SU-DHL-6 (cell line): Measurements from ENCODE around the gene GRM7.

ENCODE experiments used
- H2AFZ ChIP-seq: fragments of 200-600 bp; sonication (generic); 2 replicates; pipeline ENCODE4 v1.6.1; 2014; ENCODE audit warnings: low read depth, mild to moderate bottlenecking, moderate library complexity, mixed read lengths, antibody characterized with exemption, low read length; ENCODE audit not compliant: severe bottlenecking
- H3F3A ChIP-seq: fragments of 200-600 bp; shearing (Covaris generic); 2 replicates; pipeline ENCODE4 v1.6.0; 2016; ENCODE audit warnings: antibody characterized with exemption, mild to moderate bottlenecking; ENCODE audit not compliant: insufficient read depth
- H3K27ac ChIP-seq: fragments of 200-600 bp; sonication (generic); 2 replicates; pipeline ENCODE4 v1.5.1; 2016; ENCODE audit warnings: low read depth, mild to moderate bottlenecking, low read length, moderate library complexity, mixed read lengths
- H3K27me3 ChIP-seq: fragments of 200-600 bp; sonication (generic), shearing (Covaris generic); 2 replicates; pipeline ENCODE4 v1.6.0; 2014; ENCODE audit warnings: mild to moderate bottlenecking, low read length
- H3K36me3 ChIP-seq: fragments of 200-600 bp; sonication (generic); 2 replicates; pipeline ENCODE4 v1.6.1; 2014; ENCODE audit warnings: mild to moderate bottlenecking, low read length, mixed read lengths
- H3K4me2 ChIP-seq: fragments of 300-600, 200-600 bp; shearing (Covaris generic), sonication (generic); 2 replicates; pipeline ENCODE4 v1.6.0; 2014; ENCODE audit warnings: low read length, low read depth, mild to moderate bottlenecking; ENCODE audit not compliant: poor library complexity, severe bottlenecking
- H3K4me3 ChIP-seq: fragments of 200-600 bp; sonication (generic); 2 replicates; pipeline ENCODE4 v1.5.1; 2014; ENCODE audit warnings: antibody characterized with exemption, low read length, mild to moderate bottlenecking, mixed read lengths; ENCODE audit not compliant: insufficient read depth, poor library complexity, severe bottlenecking
- H3K79me2 ChIP-seq: fragments of 200-600 bp; sonication (generic); 2 replicates; pipeline ENCODE4 v1.6.1; 2014; ENCODE audit warnings: mild to moderate bottlenecking, low read length, moderate library complexity; ENCODE audit not compliant: insufficient read depth
- H3K9ac ChIP-seq: fragments of 200-600 bp; sonication (generic); 2 replicates; pipeline ENCODE4 v1.7.0; 2014; ENCODE audit warnings: mild to moderate bottlenecking, low read length
- H3K9me2 ChIP-seq: fragments of 200-600 bp; sonication (generic); replicated peaks from 2 replicates; pipeline ENCODE4 v1.6.1; 2014; ENCODE audit warnings: low read length; ENCODE audit not compliant: insufficient read depth
- H3K9me3 ChIP-seq: fragments of 200-600 bp; sonication (generic); 2 replicates; pipeline ENCODE4 v1.6.1; 2014; ENCODE audit warnings: low read length, mixed read lengths; ENCODE audit not compliant: insufficient read depth
- H4K20me1 ChIP-seq: fragments of 200-600 bp; sonication (generic); 2 replicates; pipeline ENCODE4 v1.6.1; 2014; ENCODE audit warnings: low read depth, mild to moderate bottlenecking, antibody characterized with exemption, low read length, moderate library complexity, mixed read lengths
- EZH2phosphoT487 ChIP-seq: fragments of 200-600 bp; sonication (generic), shearing (Covaris generic); conservative IDR thresholded peaks from 2 replicates; pipeline ENCODE4 v1.6.1; 2018; ENCODE audit warnings: mild to moderate bottlenecking, antibody characterized with exemption, low read length, moderate library complexity, mixed read lengths
- TF ChIP-seq, protein P1 (sequence below): fragments of 200-600 bp; sonication (generic); IDR thresholded peaks from one replicate; pipeline ENCODE4 v1.5.1; 2017; ENCODE audit warnings: antibody characterized with exemption, mild to moderate bottlenecking, low read length, moderate library complexity; ENCODE audit not compliant: insufficient read depth, poor library complexity, severe bottlenecking

The GRM7 gene

DNA sequence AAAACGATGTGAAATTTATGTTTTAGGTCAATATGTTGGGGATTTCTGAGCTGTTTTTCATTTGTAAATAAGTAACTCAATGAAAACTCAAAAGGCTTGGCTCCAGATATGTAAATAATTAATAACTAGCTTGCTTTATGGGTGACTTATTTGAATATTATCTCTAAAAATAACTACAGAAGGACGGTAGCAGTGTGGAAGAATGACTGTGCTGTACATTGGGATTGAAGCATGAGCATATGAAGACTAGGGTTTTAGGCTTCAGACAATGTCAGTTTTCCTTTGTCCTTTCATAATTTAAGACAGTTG, 343.9 kb downstream of the GRM7 start:
- Histone ChIP-seq H3K9me3 (no peaks in the 10 kb centered on the region), H3K4me3 (no peak overlapping the region), H3K27me3 (no peaks in the 10 kb centered on the region), H3K4me2 (no peak overlapping the region), H3K79me2 (no peaks in the 10 kb centered on the region), H3K27ac (no peak overlapping the region), H3F3A (no peaks in the 10 kb centered on the region), H3K9ac (no peak overlapping the region), H3K9me2 (no peaks in the 10 kb centered on the region), H4K20me1 (no peaks in the 10 kb centered on the region), H2AFZ (no peak overlapping the region), H3K36me3 (no peaks in the 10 kb centered on the region)
- TF ChIP-seq, protein P1, sequence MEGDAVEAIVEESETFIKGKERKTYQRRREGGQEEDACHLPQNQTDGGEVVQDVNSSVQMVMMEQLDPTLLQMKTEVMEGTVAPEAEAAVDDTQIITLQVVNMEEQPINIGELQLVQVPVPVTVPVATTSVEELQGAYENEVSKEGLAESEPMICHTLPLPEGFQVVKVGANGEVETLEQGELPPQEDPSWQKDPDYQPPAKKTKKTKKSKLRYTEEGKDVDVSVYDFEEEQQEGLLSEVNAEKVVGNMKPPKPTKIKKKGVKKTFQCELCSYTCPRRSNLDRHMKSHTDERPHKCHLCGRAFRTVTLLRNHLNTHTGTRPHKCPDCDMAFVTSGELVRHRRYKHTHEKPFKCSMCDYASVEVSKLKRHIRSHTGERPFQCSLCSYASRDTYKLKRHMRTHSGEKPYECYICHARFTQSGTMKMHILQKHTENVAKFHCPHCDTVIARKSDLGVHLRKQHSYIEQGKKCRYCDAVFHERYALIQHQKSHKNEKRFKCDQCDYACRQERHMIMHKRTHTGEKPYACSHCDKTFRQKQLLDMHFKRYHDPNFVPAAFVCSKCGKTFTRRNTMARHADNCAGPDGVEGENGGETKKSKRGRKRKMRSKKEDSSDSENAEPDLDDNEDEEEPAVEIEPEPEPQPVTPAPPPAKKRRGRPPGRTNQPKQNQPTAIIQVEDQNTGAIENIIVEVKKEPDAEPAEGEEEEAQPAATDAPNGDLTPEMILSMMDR: no peak
- TF ChIP-seq EZH2phosphoT487: no peak

DNA sequence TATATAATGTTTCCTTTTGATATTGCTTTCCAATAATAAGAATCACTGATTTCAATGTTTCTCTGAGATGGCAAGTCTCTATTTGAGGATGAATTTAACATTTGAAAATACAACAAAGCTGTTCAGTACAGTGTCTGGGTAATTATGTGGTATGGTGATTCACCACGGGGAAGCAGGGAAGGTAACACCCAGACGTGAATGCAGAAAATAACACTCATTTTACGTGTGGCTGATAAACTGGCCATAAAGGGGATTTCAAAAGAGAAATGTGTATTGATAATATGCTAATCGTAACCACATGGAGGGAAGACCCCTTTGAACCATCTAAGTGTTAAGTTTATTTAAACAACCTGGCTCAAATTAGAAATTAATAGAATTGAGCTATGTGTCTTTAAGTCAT, 344.6 kb downstream of the GRM7 start:
- no peak for TF ChIP-seq EZH2phosphoT487
- TF ChIP-seq, protein P1: no peak

DNA sequence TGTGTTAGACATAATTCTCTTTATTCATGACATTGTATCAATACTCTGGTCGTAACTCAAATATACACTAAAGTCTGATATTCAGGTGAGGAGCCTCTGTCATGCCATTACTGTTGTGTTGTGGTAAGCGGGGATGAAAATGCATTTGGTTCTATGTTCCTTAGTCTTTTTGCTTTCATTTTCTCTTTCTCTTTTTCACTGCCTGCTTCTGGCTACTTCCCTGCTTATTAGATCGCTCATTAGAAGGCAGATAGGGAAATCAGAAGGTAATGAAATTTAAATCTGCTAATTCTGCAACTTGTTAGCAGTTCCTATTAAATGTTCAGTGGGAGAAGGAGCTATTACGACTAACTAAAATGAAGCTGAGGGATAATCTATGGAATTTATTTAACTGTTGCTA, 345.0 kb downstream of the GRM7 start:
- H2AFZ ChIP-seq: no peak overlapping the region
- no peaks in the 10 kb centered on the region for H4K20me1 ChIP-seq
- H3F3A ChIP-seq: no peaks in the 10 kb centered on the region
- no peaks in the 10 kb centered on the region for H3K36me3 ChIP-seq
- no peaks in the 10 kb centered on the region for H3K79me2 ChIP-seq
- no peaks in the 10 kb centered on the region for H3K9me2 ChIP-seq
- TF ChIP-seq EZH2phosphoT487: no peak
- TF ChIP-seq, protein P1: no peak
- H3K27me3 ChIP-seq: no peaks in the 10 kb centered on the region
- H3K4me2 ChIP-seq: no peak overlapping the region
- no peak overlapping the region for H3K27ac ChIP-seq
- no peak overlapping the region for H3K4me3 ChIP-seq
- no peaks in the 10 kb centered on the region for H3K9me3 ChIP-seq
- H3K9ac ChIP-seq: no peak overlapping the region

More for the DNA sequence above, 344.6 kb downstream of the GRM7 start:
- Histone ChIP-seq H3K9me3 (no peaks in the 10 kb centered on the region), H3F3A (no peaks in the 10 kb centered on the region), H3K36me3 (no peaks in the 10 kb centered on the region), H3K9ac (no peak overlapping the region), H2AFZ (no peak overlapping the region), H3K4me2 (no peak overlapping the region), H3K9me2 (no peaks in the 10 kb centered on the region), H3K4me3 (no peak overlapping the region), H3K27me3 (no peaks in the 10 kb centered on the region), H3K27ac (no peak overlapping the region), H3K79me2 (no peaks in the 10 kb centered on the region), H4K20me1 (no peaks in the 10 kb centered on the region)

DNA sequence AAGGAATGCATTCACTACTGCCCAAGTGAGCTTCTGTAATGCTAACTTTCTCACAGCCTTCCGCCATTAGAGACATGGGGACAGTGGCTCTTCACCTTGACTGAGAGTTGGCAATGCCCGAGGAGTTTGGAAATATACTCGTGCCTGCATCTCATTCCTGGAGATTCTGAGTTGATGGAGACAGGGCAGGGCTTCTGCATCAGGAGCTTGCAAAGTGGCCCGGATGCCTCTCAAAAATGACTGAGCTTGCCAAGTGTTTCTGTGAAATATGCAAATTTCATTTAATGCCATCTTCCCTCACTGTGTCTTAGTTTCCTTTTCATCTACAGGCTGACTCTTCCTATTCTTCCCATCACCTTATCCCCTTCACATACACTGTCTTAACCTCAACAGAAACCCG, 346.2 kb downstream of the GRM7 start:
- H3K36me3 ChIP-seq: no peaks in the 10 kb centered on the region
- no peaks in the 10 kb centered on the region for H3K27me3 ChIP-seq
- H3K79me2 ChIP-seq: no peaks in the 10 kb centered on the region
- H3K9me3 ChIP-seq: no peaks in the 10 kb centered on the region
- no peak overlapping the region for H3K27ac ChIP-seq
- no peaks in the 10 kb centered on the region for H4K20me1 ChIP-seq
- no peak overlapping the region for H3K4me2 ChIP-seq
- TF ChIP-seq, protein P1: no peak
- no peak for TF ChIP-seq EZH2phosphoT487
- no peak overlapping the region for H2AFZ ChIP-seq
- no peaks in the 10 kb centered on the region for H3F3A ChIP-seq
- H3K4me3 ChIP-seq: no peak overlapping the region
- no peak overlapping the region for H3K9ac ChIP-seq
- H3K9me2 ChIP-seq: no peaks in the 10 kb centered on the region
